GM23338 (cell line): Measurements from ENCODE around the gene XPA.

Source experiments
- CREB1 ChIP-seq: fragments of 250-450 bp; sonication (Bioruptor Pico); IDR thresholded peaks from 2 replicates; pipeline ENCODE4 v1.5.0; 2020; ENCODE audit warnings: low read depth, mild to moderate bottlenecking, moderate library complexity
- EZH2 ChIP-seq: fragments of 200-600 bp; sonication (generic); IDR thresholded peaks from one replicate; pipeline ENCODE4 v1.8.0; 2017; ENCODE audit warnings: antibody characterized with exemption, mild to moderate bottlenecking, low read depth; ENCODE audit not compliant: unreplicated experiment
- EZH2phosphoT487 ChIP-seq: fragments of 200-600 bp; sonication (generic); IDR thresholded peaks from one replicate; pipeline ENCODE4 v1.8.1; 2018; ENCODE audit warnings: antibody characterized with exemption; ENCODE audit not compliant: unreplicated experiment
- POLR2AphosphoS5 ChIP-seq: IDR thresholded peaks from 2 replicates; pipeline ENCODE4 v1.6.1; 2016; ENCODE audit warnings: antibody characterized with exemption, low read depth
- ZNF114 ChIP-seq: fragments of 250-450 bp; sonication (Bioruptor Pico); IDR thresholded peaks from 2 replicates; pipeline ENCODE4 v1.5.0; 2020; ENCODE audit warnings: mild to moderate bottlenecking, moderate library complexity
- ZNF331 ChIP-seq: fragments of 250-450 bp; sonication (Bioruptor Pico); IDR thresholded peaks from 2 replicates; pipeline ENCODE4 v1.5.0; 2020; ENCODE audit warnings: low read depth, mild to moderate bottlenecking, moderate library complexity
- TF ChIP-seq, protein P1 (sequence below), 2 experiments: fragments of 200-600 bp in 1 of 2; sonication (generic) in 1 of 2; conservative IDR thresholded peaks; 2 replicates each; pipeline versions ENCODE4 v1.5.1 to v1.6.1; 2016 to 2017; ENCODE audit warnings: antibody characterized with exemption in 2 of 2, low read depth in 2 of 2, mild to moderate bottlenecking in 2 of 2, moderate library complexity in 1 of 2
- TF ChIP-seq, protein P2 (sequence below): IDR thresholded peaks from one replicate; pipeline ENCODE4 v1.6.1; 2018; ENCODE audit warnings: antibody characterized with exemption; ENCODE audit not compliant: unreplicated experiment

DNA sequence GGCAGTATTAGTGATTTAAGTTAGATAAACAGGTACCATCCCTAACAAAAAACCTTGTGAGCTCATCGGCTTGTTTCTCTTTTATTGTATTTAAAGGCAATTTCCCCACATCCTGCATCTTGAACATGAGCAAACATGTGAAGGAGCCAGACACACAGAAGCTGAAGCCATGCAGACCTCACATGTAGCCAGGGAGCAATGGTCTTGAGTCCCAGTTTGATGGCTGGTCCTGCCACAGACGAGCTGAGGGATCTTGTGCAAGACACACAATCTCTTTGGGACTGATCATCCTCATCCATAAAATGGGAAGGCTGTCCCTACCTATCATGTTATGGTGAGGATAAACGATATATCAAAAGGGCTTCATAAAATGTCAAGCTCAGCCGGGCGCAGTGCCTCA is 29.6 kb upstream of the XPA start:
- TF ChIP-seq EZH2 (no peak), ZNF114 (no peak), POLR2AphosphoS5 (no peak), CREB1 (CRISPR knock-in tag) (no peak), ZNF331 (CRISPR knock-in tag) (no peak), EZH2phosphoT487 (no peak)
- TF ChIP-seq, protein P1, sequence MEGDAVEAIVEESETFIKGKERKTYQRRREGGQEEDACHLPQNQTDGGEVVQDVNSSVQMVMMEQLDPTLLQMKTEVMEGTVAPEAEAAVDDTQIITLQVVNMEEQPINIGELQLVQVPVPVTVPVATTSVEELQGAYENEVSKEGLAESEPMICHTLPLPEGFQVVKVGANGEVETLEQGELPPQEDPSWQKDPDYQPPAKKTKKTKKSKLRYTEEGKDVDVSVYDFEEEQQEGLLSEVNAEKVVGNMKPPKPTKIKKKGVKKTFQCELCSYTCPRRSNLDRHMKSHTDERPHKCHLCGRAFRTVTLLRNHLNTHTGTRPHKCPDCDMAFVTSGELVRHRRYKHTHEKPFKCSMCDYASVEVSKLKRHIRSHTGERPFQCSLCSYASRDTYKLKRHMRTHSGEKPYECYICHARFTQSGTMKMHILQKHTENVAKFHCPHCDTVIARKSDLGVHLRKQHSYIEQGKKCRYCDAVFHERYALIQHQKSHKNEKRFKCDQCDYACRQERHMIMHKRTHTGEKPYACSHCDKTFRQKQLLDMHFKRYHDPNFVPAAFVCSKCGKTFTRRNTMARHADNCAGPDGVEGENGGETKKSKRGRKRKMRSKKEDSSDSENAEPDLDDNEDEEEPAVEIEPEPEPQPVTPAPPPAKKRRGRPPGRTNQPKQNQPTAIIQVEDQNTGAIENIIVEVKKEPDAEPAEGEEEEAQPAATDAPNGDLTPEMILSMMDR (conservative IDR thresholded peaks at IDR 0.05; ENCODE audit: low read depth in 2 of 2): no peak
- TF ChIP-seq, protein P2, sequence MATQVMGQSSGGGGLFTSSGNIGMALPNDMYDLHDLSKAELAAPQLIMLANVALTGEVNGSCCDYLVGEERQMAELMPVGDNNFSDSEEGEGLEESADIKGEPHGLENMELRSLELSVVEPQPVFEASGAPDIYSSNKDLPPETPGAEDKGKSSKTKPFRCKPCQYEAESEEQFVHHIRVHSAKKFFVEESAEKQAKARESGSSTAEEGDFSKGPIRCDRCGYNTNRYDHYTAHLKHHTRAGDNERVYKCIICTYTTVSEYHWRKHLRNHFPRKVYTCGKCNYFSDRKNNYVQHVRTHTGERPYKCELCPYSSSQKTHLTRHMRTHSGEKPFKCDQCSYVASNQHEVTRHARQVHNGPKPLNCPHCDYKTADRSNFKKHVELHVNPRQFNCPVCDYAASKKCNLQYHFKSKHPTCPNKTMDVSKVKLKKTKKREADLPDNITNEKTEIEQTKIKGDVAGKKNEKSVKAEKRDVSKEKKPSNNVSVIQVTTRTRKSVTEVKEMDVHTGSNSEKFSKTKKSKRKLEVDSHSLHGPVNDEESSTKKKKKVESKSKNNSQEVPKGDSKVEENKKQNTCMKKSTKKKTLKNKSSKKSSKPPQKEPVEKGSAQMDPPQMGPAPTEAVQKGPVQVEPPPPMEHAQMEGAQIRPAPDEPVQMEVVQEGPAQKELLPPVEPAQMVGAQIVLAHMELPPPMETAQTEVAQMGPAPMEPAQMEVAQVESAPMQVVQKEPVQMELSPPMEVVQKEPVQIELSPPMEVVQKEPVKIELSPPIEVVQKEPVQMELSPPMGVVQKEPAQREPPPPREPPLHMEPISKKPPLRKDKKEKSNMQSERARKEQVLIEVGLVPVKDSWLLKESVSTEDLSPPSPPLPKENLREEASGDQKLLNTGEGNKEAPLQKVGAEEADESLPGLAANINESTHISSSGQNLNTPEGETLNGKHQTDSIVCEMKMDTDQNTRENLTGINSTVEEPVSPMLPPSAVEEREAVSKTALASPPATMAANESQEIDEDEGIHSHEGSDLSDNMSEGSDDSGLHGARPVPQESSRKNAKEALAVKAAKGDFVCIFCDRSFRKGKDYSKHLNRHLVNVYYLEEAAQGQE: no peak
